A673 (cell line): Measurements from ENCODE around the gene ASMTL. TPM values are rescaled to one million over a fixed set of nuclear protein-coding genes. Genes with fewer than 3 reads are reported as not detected.

Source experiments
- BruUV-seq: library from RNA; stranded (reverse); fragments of 400-500 nt; replicated peaks from 2 replicates; lab custom pipeline; 2021; lab: Mats Ljungman, UMichigan
- CTCF ChIA-PET: fragments of 300-600 bp; sonication (Branson Sonifier 250); formaldehyde crosslinking; loops from one replicate; lab custom pipeline; 2022; ENCODE audit warnings: antibody characterized with exemption; lab: Charles Lee
- POLR2A ChIA-PET: fragments of 300-600 bp; sonication (Branson Sonifier 250); formaldehyde crosslinking; loops from one replicate; lab custom pipeline; 2022; ENCODE audit warnings: antibody characterized with exemption; ENCODE audit not compliant: low non-redundant PET; lab: Charles Lee
- DNase-seq: peaks from one replicate; pipeline ENCODE4 v3.0.0-alpha.2; 2015; ENCODE audit warnings: low spot score
- H3K27ac ChIP-seq: fragments of 200-600 bp; sonication (generic); 2 replicates; pipeline ENCODE4 v1.5.1; 2016; ENCODE audit warnings: mixed run types, low read depth, mild to moderate bottlenecking, mixed read lengths, antibody characterized with exemption, low read length; ENCODE audit not compliant: poor library complexity, severe bottlenecking
- H3K27me3 ChIP-seq: fragments of 200-600 bp; sonication (generic); replicated peaks from 2 replicates; pipeline ENCODE4 v1.6.1; 2017; ENCODE audit warnings: mixed run types, low read depth, mild to moderate bottlenecking, mixed read lengths, antibody characterized with exemption, low read length; ENCODE audit not compliant: insufficient read depth, poor library complexity
- H3K36me3 ChIP-seq: fragments of 200-600 bp; sonication (generic); 2 replicates; pipeline ENCODE4 v1.6.1; 2016; ENCODE audit warnings: mixed run types, mild to moderate bottlenecking, mixed read lengths, antibody characterized with exemption, low read length; ENCODE audit not compliant: insufficient read depth, poor library complexity, severe bottlenecking
- H3K4me1 ChIP-seq: fragments of 200-600 bp; sonication (generic); 2 replicates; pipeline ENCODE4 v1.6.1; 2017; ENCODE audit warnings: mixed run types, mild to moderate bottlenecking, mixed read lengths, antibody characterized with exemption, low read length; ENCODE audit not compliant: insufficient read depth, poor library complexity, severe bottlenecking
- H3K4me3 ChIP-seq: fragments of 200-600 bp; sonication (generic); 2 replicates; pipeline ENCODE4 v1.5.1; 2016; ENCODE audit warnings: low read depth, mixed run types, mild to moderate bottlenecking, mixed read lengths, low read length; ENCODE audit not compliant: poor library complexity, severe bottlenecking
- H3K9me3 ChIP-seq: fragments of 200-600 bp; sonication (generic); 2 replicates; pipeline ENCODE4 v1.6.1; 2016; ENCODE audit warnings: mixed run types, low read depth, mild to moderate bottlenecking, mixed read lengths, antibody characterized with exemption, low read length; ENCODE audit not compliant: poor library complexity, severe bottlenecking
- EZH2 ChIP-seq: fragments of 200-600 bp; sonication (generic); IDR thresholded peaks from 2 replicates; pipeline ENCODE4 v1.6.1; 2017; ENCODE audit warnings: borderline replicate concordance, low read depth, mild to moderate bottlenecking, mixed read lengths, antibody characterized with exemption, low read length; ENCODE audit not compliant: poor library complexity, severe bottlenecking
- intact Hi-C: fragments of 100-400 bp; cut with micrococcal nuclease; formaldehyde crosslinking; loops from one replicate; pipeline ENCODE4 v1.10.0; 2022; ENCODE audit not compliant: unreplicated experiment
- total RNA-seq: library from RNA; stranded (reverse); gene quantifications from 2 replicates; pipeline ENCODE4 v1.2.3, GENCODE V29; 2021
- TF ChIP-seq, protein P1 (sequence below): fragments of 300-800, 200-600 bp; sonication (generic); conservative IDR thresholded peaks from 2 replicates; pipeline ENCODE4 v1.5.1; 2017; ENCODE audit warnings: low read depth, mild to moderate bottlenecking, antibody characterized with exemption, low read length, moderate library complexity, mixed read lengths

Gene ASMTL
- total RNA-seq, 1 experiment from 2014 or later: 24.9 TPM

DNA sequence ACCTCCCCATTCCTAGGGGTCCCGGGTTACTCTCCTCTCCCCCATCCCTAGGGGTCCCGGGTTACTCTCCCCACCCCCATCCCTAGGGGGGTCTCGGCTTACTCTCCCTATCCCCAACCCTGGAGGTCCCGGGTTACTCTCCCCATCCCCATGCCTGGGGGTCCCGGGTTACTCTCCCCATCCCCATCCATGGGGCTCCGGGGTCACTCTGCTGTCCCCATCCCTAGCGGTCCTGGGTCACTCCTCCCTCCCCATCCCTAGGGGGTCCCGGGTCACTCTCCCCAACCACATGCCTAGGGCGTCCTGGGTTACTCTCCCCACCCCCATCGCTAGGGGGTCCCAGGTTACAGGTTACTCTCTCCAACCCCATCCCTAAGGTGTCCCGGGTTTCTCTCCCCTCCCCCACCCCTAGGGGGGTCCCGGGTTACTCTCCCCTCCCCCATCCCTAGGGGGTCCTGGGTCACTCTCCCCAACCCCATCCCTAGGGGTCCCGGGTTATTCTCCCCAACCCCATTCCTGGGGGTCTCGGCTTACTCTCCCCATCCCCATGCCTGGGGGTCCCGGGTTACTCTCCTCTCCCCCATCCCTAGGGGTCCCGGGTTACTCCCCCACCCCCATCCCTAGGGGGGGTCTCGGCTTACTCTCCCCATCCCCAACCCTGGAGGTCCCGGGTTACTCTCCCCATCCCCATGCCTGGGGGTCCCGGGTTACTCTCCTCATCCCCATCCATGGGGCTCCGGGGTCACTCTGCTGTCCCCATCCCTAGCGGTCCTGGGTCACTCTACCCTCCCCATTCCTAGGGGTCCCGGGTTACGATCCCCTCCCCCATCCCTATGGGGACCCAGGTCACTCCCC is 821 bp downstream of the ASMTL start:
- H3K27me3 ChIP-seq: no peaks in the 10 kb centered on the region
- intact Hi-C loops: loop anchor here (2.0 to 10.0 kb wide), 4 partner anchors 59 to 1143 kb away; partner anchors contain the start of gene SLC25A6
- DNase-seq: no peak
- H3K9me3 ChIP-seq: no peaks in the 10 kb centered on the region
- CTCF ChIA-PET: no interaction called here
- H3K27ac ChIP-seq: peak overlapping the region; percentile 77
- no peaks in the 10 kb centered on the region for H3K36me3 ChIP-seq
- no TSS peak for BruUV-seq
- TF ChIP-seq, protein P1, sequence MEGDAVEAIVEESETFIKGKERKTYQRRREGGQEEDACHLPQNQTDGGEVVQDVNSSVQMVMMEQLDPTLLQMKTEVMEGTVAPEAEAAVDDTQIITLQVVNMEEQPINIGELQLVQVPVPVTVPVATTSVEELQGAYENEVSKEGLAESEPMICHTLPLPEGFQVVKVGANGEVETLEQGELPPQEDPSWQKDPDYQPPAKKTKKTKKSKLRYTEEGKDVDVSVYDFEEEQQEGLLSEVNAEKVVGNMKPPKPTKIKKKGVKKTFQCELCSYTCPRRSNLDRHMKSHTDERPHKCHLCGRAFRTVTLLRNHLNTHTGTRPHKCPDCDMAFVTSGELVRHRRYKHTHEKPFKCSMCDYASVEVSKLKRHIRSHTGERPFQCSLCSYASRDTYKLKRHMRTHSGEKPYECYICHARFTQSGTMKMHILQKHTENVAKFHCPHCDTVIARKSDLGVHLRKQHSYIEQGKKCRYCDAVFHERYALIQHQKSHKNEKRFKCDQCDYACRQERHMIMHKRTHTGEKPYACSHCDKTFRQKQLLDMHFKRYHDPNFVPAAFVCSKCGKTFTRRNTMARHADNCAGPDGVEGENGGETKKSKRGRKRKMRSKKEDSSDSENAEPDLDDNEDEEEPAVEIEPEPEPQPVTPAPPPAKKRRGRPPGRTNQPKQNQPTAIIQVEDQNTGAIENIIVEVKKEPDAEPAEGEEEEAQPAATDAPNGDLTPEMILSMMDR: no peak
- no peak for TF ChIP-seq EZH2
- no peaks in the 10 kb centered on the region for H3K4me1 ChIP-seq
- peak overlapping the region; percentile 97 for H3K4me3 ChIP-seq
- POLR2A ChIA-PET: no interaction called here

DNA sequence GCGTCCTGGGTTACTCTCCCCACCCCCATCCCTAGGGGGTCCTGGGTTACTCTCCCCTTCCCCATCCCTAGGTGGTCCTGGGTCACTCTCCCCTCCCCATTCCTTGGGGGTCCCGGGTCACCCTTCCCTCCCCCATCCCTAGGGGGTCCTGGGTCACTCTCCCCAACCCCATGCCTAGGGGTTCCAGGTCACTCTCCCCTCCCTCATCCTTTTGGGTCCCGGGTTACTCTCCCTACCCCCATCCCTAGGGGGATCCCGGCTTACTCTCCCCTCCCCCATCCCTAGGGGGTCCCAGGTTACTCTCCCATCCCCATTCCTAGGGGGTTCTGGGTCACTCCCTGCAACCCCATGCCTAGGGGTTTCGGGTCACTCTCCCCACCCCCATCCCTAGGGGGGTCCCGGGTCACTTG is 1.5 kb downstream of the ASMTL start:
- Histone ChIP-seq H3K27me3 (no peaks in the 10 kb centered on the region), H3K27ac (no peak overlapping the region), H3K4me3 (peak overlapping the region; percentile 97), H3K9me3 (no peaks in the 10 kb centered on the region), H3K36me3 (no peaks in the 10 kb centered on the region), H3K4me1 (no peaks in the 10 kb centered on the region)
- CTCF ChIA-PET: no interaction called here
- BruUV-seq: no TSS peak
- DNase-seq: no peak
- intact Hi-C loops: loop anchor here (5.0 to 10.0 kb wide), 3 partner anchors 194 to 1144 kb away; no protein-coding TSS in a partner anchor
- TF ChIP-seq, protein P1: no peak
- TF ChIP-seq EZH2: no peak
- POLR2A ChIA-PET: no interaction called here

DNA sequence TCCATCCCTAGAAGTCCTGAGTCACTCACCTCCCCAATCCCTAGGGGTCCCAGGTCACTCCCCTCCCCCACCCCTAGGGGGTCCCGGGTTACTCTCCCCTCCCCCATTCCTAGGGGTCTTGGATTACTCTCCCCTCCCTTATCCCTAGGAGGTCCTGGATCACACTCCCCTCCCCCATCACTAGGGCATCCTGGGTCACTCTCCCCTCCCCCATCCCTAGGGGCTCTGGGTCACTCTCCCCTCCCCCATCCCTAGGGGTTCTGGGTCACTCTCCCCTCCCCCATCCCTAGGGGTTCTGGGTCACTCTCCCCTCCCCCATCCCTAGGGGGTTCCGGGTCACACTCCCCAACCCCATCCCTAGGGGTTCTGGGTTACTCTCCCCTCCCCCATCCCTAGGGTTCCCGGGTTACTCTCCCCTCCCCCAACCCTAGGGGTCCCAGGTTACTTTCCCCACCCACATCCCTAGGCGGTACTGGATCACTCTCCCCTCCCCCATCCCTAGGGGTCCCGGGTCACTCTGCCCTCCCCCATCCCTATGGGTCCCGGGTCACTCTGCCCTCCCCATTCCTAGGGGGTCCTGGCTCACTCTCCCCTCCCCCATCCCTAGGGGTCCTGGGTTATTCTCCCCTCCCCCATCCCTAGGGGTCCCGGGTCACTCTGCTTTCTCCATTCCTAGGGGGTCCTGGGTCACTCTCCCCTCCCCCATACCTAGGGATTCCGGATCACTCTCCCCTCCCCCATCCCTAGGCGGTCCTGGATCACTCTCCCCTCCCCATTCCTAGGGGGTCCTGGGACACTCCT is 2.1 kb downstream of the ASMTL start:
- TF ChIP-seq EZH2: no peak
- TF ChIP-seq, protein P1: no peak
- H3K36me3 ChIP-seq: no peaks in the 10 kb centered on the region
- ChIA-PET POLR2A (no interaction called here), CTCF (no interaction called here)
- intact Hi-C loops: loop anchor here (5.0 to 10.0 kb wide), 3 partner anchors 194 to 1144 kb away; no protein-coding TSS in a partner anchor
- no peaks in the 10 kb centered on the region for H3K4me1 ChIP-seq
- H3K4me3 ChIP-seq: no peak overlapping the region
- no peak overlapping the region for H3K27ac ChIP-seq
- DNase-seq: no peak
- no peaks in the 10 kb centered on the region for H3K27me3 ChIP-seq
- no TSS peak for BruUV-seq
- H3K9me3 ChIP-seq: no peaks in the 10 kb centered on the region
